SK-N-SH (cell line): ENCODE measurements around the gene PHLDB2. TPM values are rescaled to one million over a fixed set of nuclear protein-coding genes. Genes with fewer than 3 reads are reported as not detected.

Source experiments
- CTCF ChIA-PET: fragments of 300-600, 350-600 bp; formaldehyde crosslinking; extraction: SDS; loops from one replicate; lab custom pipeline; 2021; lab: Yijun Ruan, JAX
- POLR2A ChIA-PET: fragments of 350-600 bp; sonication (Branson Sonifier 250); formaldehyde crosslinking; extraction: SDS; loops from one replicate; lab custom pipeline; 2020; ENCODE audit warnings: antibody characterized with exemption, inconsistent platforms; lab: Yijun Ruan, JAX
- DNase-seq: peaks from one replicate; pipeline ENCODE4 v3.0.0; 2012
- H2AFZ ChIP-seq: fragments of 200-600 bp; sonication (generic); 2 replicates; pipeline ENCODE4 v1.8.1; 2016; ENCODE audit warnings: antibody characterized with exemption, mild to moderate bottlenecking, low read depth
- H3F3A ChIP-seq: fragments of 200-600 bp; sonication (generic); replicated peaks from 2 replicates; pipeline ENCODE3; 2016; ENCODE audit warnings: antibody characterized with exemption, mild to moderate bottlenecking; ENCODE audit not compliant: insufficient read depth
- H3K27ac ChIP-seq, 2 experiments: fragments of 200-500 bp in 1 of 2; fragments of 200-600 bp in 1 of 2; sonication (Bioruptor generic) in 1 of 2; sonication (generic), shearing (Covaris generic) in 1 of 2; 2 replicates each; pipeline versions ENCODE4 v1.5.1 to v1.6.1; 2014 to 2016; ENCODE audit warnings: low read depth in 2 of 2, inconsistent platforms in 1 of 2, low read length in 1 of 2, mild to moderate bottlenecking in 1 of 2, mixed read lengths in 1 of 2
- H3K27me3 ChIP-seq: fragments of 200-600 bp; sonication (generic), shearing (Covaris generic); 2 replicates; pipeline ENCODE4 v1.6.1; 2016; ENCODE audit warnings: mixed run types; ENCODE audit not compliant: insufficient read depth
- H3K36me3 ChIP-seq, 2 experiments: fragments of 200-500 bp in 1 of 2; fragments of 200-600 bp in 1 of 2; sonication (Bioruptor generic) in 1 of 2; sonication (generic) in 1 of 2; replicated peaks in 1 of 2; 2 replicates each; pipeline versions ENCODE3 to v1.5.1; 2014 to 2016; ENCODE audit warnings: low read length in 1 of 2, mild to moderate bottlenecking in 1 of 2; ENCODE audit not compliant: insufficient read depth in 2 of 2, control insufficient read depth in 1 of 2
- H3K4me1 ChIP-seq, 2 experiments: fragments of 200-500 bp in 1 of 2; fragments of 200-600 bp in 1 of 2; sonication (Bioruptor generic) in 1 of 2; sonication (generic), shearing (Covaris generic) in 1 of 2; 2 replicates each; pipeline versions ENCODE4 v1.5.1 to v1.6.1; 2014 to 2016; ENCODE audit warnings: low read depth in 1 of 2, low read length in 1 of 2, mixed run types in 1 of 2; ENCODE audit not compliant: insufficient read depth in 2 of 2, control insufficient read depth in 1 of 2
- H3K4me2 ChIP-seq: fragments of 200-600 bp; sonication (generic), shearing (Covaris generic); 2 replicates; pipeline ENCODE4 v1.6.1; 2017; ENCODE audit warnings: mixed run types
- H3K4me3 ChIP-seq, 2 experiments: fragments of 200-500 bp in 1 of 2; fragments of 200-600 bp in 1 of 2; sonication (Bioruptor generic) in 1 of 2; sonication (generic), shearing (Covaris generic) in 1 of 2; 2 replicates each; pipeline versions ENCODE4 v1.5.1 to v1.8.1; 2014 to 2016; ENCODE audit warnings: low read depth in 2 of 2, inconsistent platforms in 1 of 2, low read length in 1 of 2, mild to moderate bottlenecking in 1 of 2, mixed read lengths in 1 of 2, moderate library complexity in 1 of 2
- H3K79me2 ChIP-seq: fragments of 200-600 bp; sonication (generic); 2 replicates; pipeline ENCODE4 v1.8.1; 2017; ENCODE audit warnings: mild to moderate bottlenecking; ENCODE audit not compliant: insufficient read depth
- H3K9ac ChIP-seq: fragments of 200-600 bp; sonication (generic); 2 replicates; pipeline ENCODE4 v1.6.1; 2017; ENCODE audit warnings: mixed run types
- H3K9me2 ChIP-seq: fragments of 200-600 bp; sonication (generic); 2 replicates; pipeline ENCODE4 v1.6.1; 2017; ENCODE audit warnings: mixed run types
- H3K9me3 ChIP-seq: fragments of 200-600 bp; sonication (generic); 2 replicates; pipeline ENCODE4 v1.6.1; 2017; ENCODE audit warnings: mixed run types, mild to moderate bottlenecking, moderate library complexity
- H4K20me1 ChIP-seq: fragments of 200-600 bp; sonication (generic); 2 replicates; pipeline ENCODE4 v1.6.1; 2017; ENCODE audit warnings: mild to moderate bottlenecking, mixed run types; ENCODE audit not compliant: insufficient read depth
- CHD2 ChIP-seq: fragments of 150-350 bp; IDR thresholded peaks from 2 replicates; pipeline ENCODE4 v1.6.1; 2018; ENCODE audit warnings: low read length; ENCODE audit not compliant: partially characterized antibody
- CTCF ChIP-seq: fragments of 200-600 bp; sonication (generic); IDR thresholded peaks from 2 replicates; pipeline ENCODE4 v1.6.1; 2017; ENCODE audit warnings: antibody characterized with exemption, mild to moderate bottlenecking, moderate library complexity
- ELF1 ChIP-seq: IDR thresholded peaks from 2 replicates; pipeline ENCODE4 v1.4.0; 2012
- EP300 ChIP-seq, 2 experiments: IDR thresholded peaks; 2 replicates each; pipeline versions ENCODE4 v1.4.0 to v1.6.1; 2012; ENCODE audit warnings: borderline replicate concordance in 1 of 2, low read depth in 1 of 2, low read length in 1 of 2
- EZH2phosphoT487 ChIP-seq: fragments of 200-600 bp; sonication (generic); IDR thresholded peaks from 2 replicates; pipeline ENCODE4 v1.6.1; 2017; ENCODE audit warnings: low read depth, mixed run types, mild to moderate bottlenecking, antibody characterized with exemption, moderate library complexity, borderline replicate concordance
- FOSL2 ChIP-seq: IDR thresholded peaks from 2 replicates; pipeline ENCODE4 v1.4.0; 2012; ENCODE audit warnings: low read depth, mild to moderate bottlenecking, moderate library complexity, borderline replicate concordance
- FOXJ3 ChIP-seq: sonication (generic); formaldehyde crosslinking; IDR thresholded peaks from 2 replicates; pipeline ENCODE4 v1.5.1; 2020; ENCODE audit warnings: mild to moderate bottlenecking, missing genetic modification reagents
- FOXM1 ChIP-seq: IDR thresholded peaks from 2 replicates; pipeline ENCODE4 v1.4.0; 2012; ENCODE audit warnings: low read depth, mild to moderate bottlenecking
- GABPA ChIP-seq: IDR thresholded peaks from 2 replicates; pipeline ENCODE4 v1.4.0; 2012; ENCODE audit warnings: low read depth, mild to moderate bottlenecking
- GATA2 ChIP-seq: sonication (generic); formaldehyde crosslinking; IDR thresholded peaks from 2 replicates; pipeline ENCODE4 v1.5.0; 2020; ENCODE audit warnings: mild to moderate bottlenecking, missing genetic modification reagents
- IRF3 ChIP-seq: fragments of 150-350 bp; IDR thresholded peaks from 2 replicates; pipeline ENCODE4 v1.6.1; 2016; ENCODE audit warnings: mild to moderate bottlenecking, low read depth, low read length
- JUND ChIP-seq: IDR thresholded peaks from 2 replicates; pipeline ENCODE4 v1.4.0; 2012
- MEF2A ChIP-seq: IDR thresholded peaks from 2 replicates; pipeline ENCODE4 v1.4.0; 2012; ENCODE audit warnings: low read depth, borderline replicate concordance
- MXI1 ChIP-seq: IDR thresholded peaks from 2 replicates; pipeline ENCODE4 v1.6.1; 2012; ENCODE audit warnings: mild to moderate bottlenecking, low read depth, low read length, improper control_type of control experiment
- NFIC ChIP-seq: IDR thresholded peaks from 2 replicates; pipeline ENCODE4 v1.4.0; 2012; ENCODE audit warnings: borderline replicate concordance
- NRF1 ChIP-seq: IDR thresholded peaks from 2 replicates; pipeline ENCODE4 v1.6.1; 2012; ENCODE audit warnings: low read depth, mild to moderate bottlenecking, low read length
- POLR2AphosphoS5 ChIP-seq: IDR thresholded peaks from 2 replicates; pipeline ENCODE4 v1.6.1; 2012; ENCODE audit warnings: low read depth, low read length
- RCOR1 ChIP-seq: fragments of 150-350 bp; IDR thresholded peaks from 2 replicates; pipeline ENCODE4 v1.6.1; 2017; ENCODE audit warnings: antibody characterized with exemption, low read length
- RFX5 ChIP-seq: IDR thresholded peaks from 2 replicates; pipeline ENCODE4 v1.6.1; 2012; ENCODE audit warnings: mild to moderate bottlenecking, improper control_type of control experiment, low read length
- RXRA ChIP-seq: IDR thresholded peaks from 2 replicates; pipeline ENCODE4 v1.4.0; 2012; ENCODE audit warnings: low read depth, mild to moderate bottlenecking, borderline replicate concordance
- TCF12 ChIP-seq: IDR thresholded peaks from 2 replicates; pipeline ENCODE4 v1.4.0; 2012
- TEAD4 ChIP-seq: IDR thresholded peaks from 2 replicates; pipeline ENCODE4 v1.4.0; 2012; ENCODE audit warnings: mild to moderate bottlenecking, borderline replicate concordance; ENCODE audit not compliant: insufficient read depth
- WGBS: methylation state at CpG from one replicate; pipeline ENCODE4 v1.1.6; 2017; ENCODE audit warnings: low lambda C conversion rate; 5-methylcytosine and 5-hydroxymethylcytosine counted together
- polyA plus RNA-seq, 3 experiments: library from polyadenylated mRNA; depleted of rRNA; stranded (reverse); fragments of >200 nt; gene quantifications; 2 replicates each; pipeline ENCODE4 v1.2.3, GENCODE V29; 2012
- TF ChIP-seq, protein P1 (sequence below): IDR thresholded peaks from 2 replicates; pipeline ENCODE4 v1.4.0; 2012; ENCODE audit warnings: low read depth
- TF ChIP-seq, protein P2 (sequence below): IDR thresholded peaks from 2 replicates; pipeline ENCODE4 v1.6.1; 2012; ENCODE audit warnings: mild to moderate bottlenecking, low read depth, low read length, moderate library complexity
- TF ChIP-seq, protein P3 (sequence below): IDR thresholded peaks from 2 replicates; pipeline ENCODE4; 2012

The PHLDB2 gene
- polyA plus RNA-seq, 1 of the 3 experiments (the other 2 are of a cell fraction) = 18.0 TPM

DNA sequence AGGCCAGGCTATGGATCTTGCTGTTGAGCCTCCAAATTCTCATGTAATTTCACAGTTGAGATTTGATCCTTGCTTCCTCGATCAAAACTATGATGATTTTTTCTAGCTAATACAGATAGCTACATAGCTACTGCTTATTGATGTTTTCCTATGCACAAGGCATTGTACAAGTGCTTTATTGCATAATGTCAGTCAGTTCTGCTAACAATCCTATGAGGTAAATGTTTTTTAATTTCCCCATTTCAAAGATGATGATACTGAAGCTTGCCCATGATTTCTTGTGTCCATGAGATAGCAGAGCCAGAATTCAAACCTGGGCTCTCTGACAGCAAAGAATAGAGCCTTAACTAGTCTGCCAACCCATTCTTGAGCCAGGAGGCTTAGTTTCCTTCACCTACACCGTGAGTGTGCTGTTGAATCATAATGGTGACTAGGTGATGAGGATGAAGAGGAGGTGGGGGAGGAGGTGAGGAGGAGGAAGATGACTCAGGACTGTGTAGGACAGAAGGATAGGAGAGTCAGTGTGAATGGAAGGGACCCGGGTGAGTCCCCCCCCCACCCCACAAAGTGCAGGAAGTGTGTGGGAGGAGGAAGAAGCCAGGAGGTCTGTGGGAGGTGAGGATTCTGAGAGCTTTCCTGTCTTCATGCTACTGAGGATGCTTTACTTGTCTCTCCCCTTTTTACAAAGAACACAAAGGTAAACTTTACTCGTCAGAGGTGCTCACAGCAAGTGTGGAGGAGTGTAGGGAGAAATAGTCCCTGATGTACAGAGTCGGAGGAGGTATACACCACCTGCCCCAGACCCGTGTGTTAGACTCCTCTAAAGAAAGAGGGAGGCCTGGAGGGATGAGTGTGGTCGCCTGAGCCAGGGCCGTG, 143.3 kb downstream of the PHLDB2 start:
- WGBS = 67% methylated on average over 8 of the region's 8 CpGs
- ChIA-PET CTCF (interaction anchor here (0.6 to 14.5 kb wide), 6 partner anchors 9 to 41 kb away, joined by 3 to 165 read pairs (median 4); partner anchors contain the start of gene ABHD10), POLR2A (no interaction called here)
- Histone ChIP-seq H3K27ac (no peak overlapping the region), H3K4me1 (peaks cover 14 to 34% of the 10 kb centered on the region in 2 experiments; a peak in 3 of 4 replicates), H3K79me2 (no peaks in the 10 kb centered on the region), H3F3A (no peaks in the 10 kb centered on the region), H2AFZ (no peak overlapping the region), H3K36me3 (peaks cover 0 to 8% of the 10 kb centered on the region in 2 experiments), H3K27me3 (no peaks in the 10 kb centered on the region), H3K4me3 (no peak overlapping the region), H4K20me1 (no peaks in the 10 kb centered on the region), H3K9me2 (no peaks in the 10 kb centered on the region), H3K9me3 (no peaks in the 10 kb centered on the region), H3K9ac (no peak overlapping the region), H3K4me2 (peak overlapping the region; percentile 43; the same call in 1 of the 2 replicates)
- TF ChIP-seq, protein P1, sequence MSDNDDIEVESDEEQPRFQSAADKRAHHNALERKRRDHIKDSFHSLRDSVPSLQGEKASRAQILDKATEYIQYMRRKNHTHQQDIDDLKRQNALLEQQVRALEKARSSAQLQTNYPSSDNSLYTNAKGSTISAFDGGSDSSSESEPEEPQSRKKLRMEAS = no peak
- no peak for TF ChIP-seq NRF1
- TF ChIP-seq RXRA = no peak
- no peak for TF ChIP-seq EZH2phosphoT487
- TF ChIP-seq, protein P2, sequence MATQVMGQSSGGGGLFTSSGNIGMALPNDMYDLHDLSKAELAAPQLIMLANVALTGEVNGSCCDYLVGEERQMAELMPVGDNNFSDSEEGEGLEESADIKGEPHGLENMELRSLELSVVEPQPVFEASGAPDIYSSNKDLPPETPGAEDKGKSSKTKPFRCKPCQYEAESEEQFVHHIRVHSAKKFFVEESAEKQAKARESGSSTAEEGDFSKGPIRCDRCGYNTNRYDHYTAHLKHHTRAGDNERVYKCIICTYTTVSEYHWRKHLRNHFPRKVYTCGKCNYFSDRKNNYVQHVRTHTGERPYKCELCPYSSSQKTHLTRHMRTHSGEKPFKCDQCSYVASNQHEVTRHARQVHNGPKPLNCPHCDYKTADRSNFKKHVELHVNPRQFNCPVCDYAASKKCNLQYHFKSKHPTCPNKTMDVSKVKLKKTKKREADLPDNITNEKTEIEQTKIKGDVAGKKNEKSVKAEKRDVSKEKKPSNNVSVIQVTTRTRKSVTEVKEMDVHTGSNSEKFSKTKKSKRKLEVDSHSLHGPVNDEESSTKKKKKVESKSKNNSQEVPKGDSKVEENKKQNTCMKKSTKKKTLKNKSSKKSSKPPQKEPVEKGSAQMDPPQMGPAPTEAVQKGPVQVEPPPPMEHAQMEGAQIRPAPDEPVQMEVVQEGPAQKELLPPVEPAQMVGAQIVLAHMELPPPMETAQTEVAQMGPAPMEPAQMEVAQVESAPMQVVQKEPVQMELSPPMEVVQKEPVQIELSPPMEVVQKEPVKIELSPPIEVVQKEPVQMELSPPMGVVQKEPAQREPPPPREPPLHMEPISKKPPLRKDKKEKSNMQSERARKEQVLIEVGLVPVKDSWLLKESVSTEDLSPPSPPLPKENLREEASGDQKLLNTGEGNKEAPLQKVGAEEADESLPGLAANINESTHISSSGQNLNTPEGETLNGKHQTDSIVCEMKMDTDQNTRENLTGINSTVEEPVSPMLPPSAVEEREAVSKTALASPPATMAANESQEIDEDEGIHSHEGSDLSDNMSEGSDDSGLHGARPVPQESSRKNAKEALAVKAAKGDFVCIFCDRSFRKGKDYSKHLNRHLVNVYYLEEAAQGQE = no peak
- TF ChIP-seq, protein P3, sequence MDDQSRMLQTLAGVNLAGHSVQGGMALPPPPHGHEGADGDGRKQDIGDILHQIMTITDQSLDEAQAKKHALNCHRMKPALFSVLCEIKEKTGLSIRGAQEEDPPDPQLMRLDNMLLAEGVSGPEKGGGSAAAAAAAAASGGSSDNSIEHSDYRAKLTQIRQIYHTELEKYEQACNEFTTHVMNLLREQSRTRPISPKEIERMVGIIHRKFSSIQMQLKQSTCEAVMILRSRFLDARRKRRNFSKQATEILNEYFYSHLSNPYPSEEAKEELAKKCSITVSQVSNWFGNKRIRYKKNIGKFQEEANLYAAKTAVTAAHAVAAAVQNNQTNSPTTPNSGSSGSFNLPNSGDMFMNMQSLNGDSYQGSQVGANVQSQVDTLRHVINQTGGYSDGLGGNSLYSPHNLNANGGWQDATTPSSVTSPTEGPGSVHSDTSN = no peak
- TF ChIP-seq IRF3 = no peak
- no peak for TF ChIP-seq FOXM1
- TF ChIP-seq GATA2 (CRISPR knock-in tag) = no peak
- no peak for TF ChIP-seq POLR2AphosphoS5
- no peak for TF ChIP-seq CHD2
- peak in 1 of 2 experiments; percentile 7; a peak in 1 of 4 replicates for TF ChIP-seq EP300 (IDR thresholded peaks at IDR 0.05; ENCODE audit: borderline replicate concordance in 1 of 2, low read depth in 1 of 2, low read length in 1 of 2)
- TF ChIP-seq ELF1 = no peak
- no peak for TF ChIP-seq MXI1
- no peak for TF ChIP-seq FOXJ3 (CRISPR knock-in tag)
- TF ChIP-seq JUND = 0 out of 2 replicates have a peak, but pooled peaks have one; percentile 22
- TF ChIP-seq TEAD4 = no peak
- TF ChIP-seq GABPA = no peak
- no peak for TF ChIP-seq CTCF
- no peak for TF ChIP-seq NFIC
- no peak for TF ChIP-seq RCOR1
- TF ChIP-seq MEF2A = no peak
- TF ChIP-seq FOSL2 = peak; percentile 75
- no peak for TF ChIP-seq RFX5
- no peak for TF ChIP-seq TCF12
- no peak for DNase-seq
